ENCODE measurements around the gene HNF4A.

The HNF4A gene

DNA sequence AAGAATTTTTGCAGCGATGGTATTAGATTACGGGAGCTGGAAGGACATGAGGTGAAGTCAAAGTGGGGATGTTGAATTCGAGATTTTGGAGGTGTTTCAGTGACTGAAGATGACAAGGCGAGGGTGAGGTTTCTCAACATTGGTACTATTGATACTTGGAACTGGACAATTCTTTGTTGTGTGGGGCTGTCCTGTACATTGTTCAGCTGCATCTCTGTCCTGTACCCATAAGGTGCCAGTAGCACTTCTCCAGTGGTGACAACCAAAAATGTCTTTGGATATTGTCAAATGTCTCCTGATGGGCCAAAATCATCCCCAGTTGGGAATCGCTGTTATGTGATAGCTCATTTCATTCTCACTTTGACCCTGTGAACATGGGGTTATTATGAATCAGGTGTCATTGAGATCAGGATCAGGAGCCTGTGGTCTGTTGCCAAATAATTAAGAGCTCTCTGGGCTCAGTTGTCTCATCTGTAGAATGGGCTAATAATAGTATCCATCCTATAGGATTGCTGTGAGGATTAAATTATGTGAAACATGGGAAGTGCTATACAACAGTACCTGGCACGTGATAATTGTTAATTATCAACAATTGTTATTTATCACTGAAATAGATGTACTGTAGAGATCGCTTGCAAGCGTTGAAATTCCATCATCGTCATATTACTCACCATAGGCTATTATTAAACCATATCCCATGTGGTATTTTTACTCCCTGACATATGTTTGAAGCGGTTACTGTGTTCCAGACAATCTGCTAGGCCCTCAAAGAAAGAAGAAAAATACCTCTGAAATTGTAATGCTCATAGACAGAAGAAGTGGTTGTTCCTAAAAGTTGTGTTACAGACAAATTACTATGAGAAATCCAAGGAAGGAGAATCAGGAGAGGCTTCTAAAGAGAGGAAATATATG, 71.6 kb downstream of the HNF4A start:
- Histone ChIP-seq H3K4me3 (ENCODE audit: low read length) (no peak overlapping the region), H3K4me1 (ENCODE audit: control insufficient read depth, insufficient read depth, low read length) (no peaks in the 10 kb centered on the region), H3K9me3 (ENCODE audit: control insufficient read depth, low read length) (no peaks in the 10 kb centered on the region), H3K27me3 (ENCODE audit: control insufficient read depth, insufficient read depth, low read length) (no peaks in the 10 kb centered on the region), H3K36me3 (ENCODE audit: control insufficient read depth, insufficient read depth, low read length) (peaks cover 5% of the 10 kb centered on the region), H3K9ac (ENCODE audit: low read length) (no peak overlapping the region)

DNA sequence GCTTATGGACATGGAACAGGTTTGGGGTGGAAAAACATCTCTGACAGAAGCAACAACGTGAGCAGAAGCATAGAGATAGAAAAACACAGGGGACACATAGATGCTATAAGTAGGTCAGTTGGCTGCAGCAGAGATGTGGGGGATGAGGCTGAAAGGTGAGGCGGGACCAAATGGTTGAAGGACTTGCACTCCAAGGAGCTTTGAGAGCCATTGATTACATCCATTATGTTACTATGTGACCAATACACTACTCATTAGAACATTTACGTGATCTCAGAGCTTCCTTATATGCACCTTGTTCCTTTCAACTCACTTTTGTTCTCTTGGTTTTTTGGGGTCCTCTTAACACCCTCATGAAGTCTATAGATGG, 72.3 kb downstream of the HNF4A start:
- Histone ChIP-seq H3K9ac (ENCODE audit: low read length) (no peak overlapping the region), H3K27me3 (ENCODE audit: control insufficient read depth, insufficient read depth, low read length) (no peaks in the 10 kb centered on the region), H3K4me3 (ENCODE audit: low read length) (no peak overlapping the region), H3K4me1 (ENCODE audit: control insufficient read depth, insufficient read depth, low read length) (no peaks in the 10 kb centered on the region), H3K36me3 (ENCODE audit: control insufficient read depth, insufficient read depth, low read length) (peaks cover 5% of the 10 kb centered on the region), H3K9me3 (ENCODE audit: control insufficient read depth, low read length) (no peaks in the 10 kb centered on the region)

DNA sequence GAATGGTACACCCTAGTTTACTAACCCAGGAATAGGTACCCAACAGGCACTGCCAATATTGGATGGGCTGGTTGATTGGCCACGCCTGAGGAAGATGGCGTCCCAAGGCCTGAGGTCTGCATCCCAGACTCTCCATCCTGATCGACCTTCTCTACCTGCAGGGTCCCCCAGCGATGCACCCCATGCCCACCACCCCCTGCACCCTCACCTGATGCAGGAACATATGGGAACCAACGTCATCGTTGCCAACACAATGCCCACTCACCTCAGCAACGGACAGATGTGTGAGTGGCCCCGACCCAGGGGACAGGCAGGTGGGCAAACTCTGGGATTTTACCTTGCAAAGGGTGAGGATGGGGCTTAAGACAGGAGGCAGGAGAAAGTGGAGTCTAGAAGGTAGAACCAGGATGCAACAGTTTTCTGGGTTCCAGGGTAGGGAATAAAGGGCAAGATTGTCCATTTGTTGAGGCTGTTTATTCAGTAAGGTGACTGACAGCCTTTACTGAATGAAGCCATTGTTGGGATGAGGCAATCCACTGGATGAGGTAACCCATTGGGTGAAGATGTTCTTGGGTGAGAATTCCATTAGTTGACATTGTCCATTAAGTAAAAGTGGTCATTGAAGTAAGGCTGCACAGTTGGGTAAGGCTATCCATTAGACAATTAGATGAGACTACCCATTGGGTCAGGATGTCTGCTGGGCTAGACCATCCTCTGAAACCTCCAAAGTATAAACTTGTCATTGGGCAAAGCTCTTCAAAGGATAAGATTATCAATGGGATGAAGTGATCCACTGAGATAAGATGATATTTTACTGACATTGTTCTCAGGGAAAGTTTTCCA, 72.9 kb downstream of the HNF4A start:
- H3K36me3 ChIP-seq (ENCODE audit: control insufficient read depth, insufficient read depth, low read length), result peaks cover 5% of the 10 kb centered on the region
- H3K9me3 ChIP-seq (ENCODE audit: control insufficient read depth, low read length), result no peaks in the 10 kb centered on the region
- no peak overlapping the region for H3K9ac ChIP-seq (ENCODE audit: low read length)
- no peaks in the 10 kb centered on the region for H3K27me3 ChIP-seq (ENCODE audit: control insufficient read depth, insufficient read depth, low read length)
- no peaks in the 10 kb centered on the region for H3K4me1 ChIP-seq (ENCODE audit: control insufficient read depth, insufficient read depth, low read length)
- no peak overlapping the region for H3K4me3 ChIP-seq (ENCODE audit: low read length)

DNA sequence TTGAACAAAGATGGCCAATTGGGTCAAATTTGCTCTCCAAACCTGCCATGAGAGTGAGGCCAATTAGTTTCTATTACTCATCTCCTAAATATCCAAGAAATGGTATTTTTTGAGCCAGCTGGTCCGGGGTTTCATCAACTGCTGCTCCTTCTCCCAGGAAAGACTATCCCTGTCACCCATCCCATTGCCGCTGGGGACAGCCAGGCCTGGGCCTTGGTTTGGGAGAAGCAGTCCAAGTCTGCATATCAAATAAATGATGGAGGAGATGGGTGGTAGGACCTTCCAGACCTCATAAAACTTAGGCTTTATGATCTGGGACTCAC, 73.5 kb downstream of the HNF4A start:
- Histone ChIP-seq H3K27me3 (ENCODE audit: control insufficient read depth, insufficient read depth, low read length) (no peaks in the 10 kb centered on the region), H3K4me3 (ENCODE audit: low read length) (no peak overlapping the region), H3K4me1 (ENCODE audit: control insufficient read depth, insufficient read depth, low read length) (peaks cover 2% of the 10 kb centered on the region), H3K36me3 (ENCODE audit: control insufficient read depth, insufficient read depth, low read length) (peaks cover 5% of the 10 kb centered on the region), H3K9me3 (ENCODE audit: control insufficient read depth, low read length) (no peaks in the 10 kb centered on the region), H3K9ac (ENCODE audit: low read length) (no peak overlapping the region)

DNA sequence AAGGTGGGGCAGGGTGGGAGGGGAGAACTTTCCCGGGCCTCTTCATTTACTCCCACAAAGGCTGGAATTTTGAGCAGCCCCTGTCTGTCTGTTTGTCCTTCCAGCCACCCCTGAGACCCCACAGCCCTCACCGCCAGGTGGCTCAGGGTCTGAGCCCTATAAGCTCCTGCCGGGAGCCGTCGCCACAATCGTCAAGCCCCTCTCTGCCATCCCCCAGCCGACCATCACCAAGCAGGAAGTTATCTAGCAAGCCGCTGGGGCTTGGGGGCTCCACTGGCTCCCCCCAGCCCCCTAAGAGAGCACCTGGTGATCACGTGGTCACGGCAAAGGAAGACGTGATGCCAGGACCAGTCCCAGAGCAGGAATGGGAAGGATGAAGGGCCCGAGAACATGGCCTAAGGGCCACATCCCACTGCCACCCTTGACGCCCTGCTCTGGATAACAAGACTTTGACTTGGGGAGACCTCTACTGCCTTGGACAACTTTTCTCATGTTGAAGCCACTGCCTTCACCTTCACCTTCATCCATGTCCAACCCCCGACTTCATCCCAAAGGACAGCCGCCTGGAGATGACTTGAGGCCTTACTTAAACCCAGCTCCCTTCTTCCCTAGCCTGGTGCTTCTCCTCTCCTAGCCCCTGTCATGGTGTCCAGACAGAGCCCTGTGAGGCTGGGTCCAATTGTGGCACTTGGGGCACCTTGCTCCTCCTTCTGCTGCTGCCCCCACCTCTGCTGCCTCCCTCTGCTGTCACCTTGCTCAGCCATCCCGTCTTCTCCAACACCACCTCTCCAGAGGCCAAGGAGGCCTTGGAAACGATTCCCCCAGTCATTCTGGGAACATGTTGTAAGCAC, 74.1 kb downstream of the HNF4A start:
- H3K9ac ChIP-seq (ENCODE audit: low read length), result no peak overlapping the region
- H3K4me1 ChIP-seq (ENCODE audit: control insufficient read depth, insufficient read depth, low read length), result peaks cover 9% of the 10 kb centered on the region
- peaks cover 5% of the 10 kb centered on the region for H3K36me3 ChIP-seq (ENCODE audit: control insufficient read depth, insufficient read depth, low read length)
- no peak overlapping the region for H3K4me3 ChIP-seq (ENCODE audit: low read length)
- H3K27me3 ChIP-seq (ENCODE audit: control insufficient read depth, insufficient read depth, low read length), result no peaks in the 10 kb centered on the region
- no peaks in the 10 kb centered on the region for H3K9me3 ChIP-seq (ENCODE audit: control insufficient read depth, low read length)

DNA sequence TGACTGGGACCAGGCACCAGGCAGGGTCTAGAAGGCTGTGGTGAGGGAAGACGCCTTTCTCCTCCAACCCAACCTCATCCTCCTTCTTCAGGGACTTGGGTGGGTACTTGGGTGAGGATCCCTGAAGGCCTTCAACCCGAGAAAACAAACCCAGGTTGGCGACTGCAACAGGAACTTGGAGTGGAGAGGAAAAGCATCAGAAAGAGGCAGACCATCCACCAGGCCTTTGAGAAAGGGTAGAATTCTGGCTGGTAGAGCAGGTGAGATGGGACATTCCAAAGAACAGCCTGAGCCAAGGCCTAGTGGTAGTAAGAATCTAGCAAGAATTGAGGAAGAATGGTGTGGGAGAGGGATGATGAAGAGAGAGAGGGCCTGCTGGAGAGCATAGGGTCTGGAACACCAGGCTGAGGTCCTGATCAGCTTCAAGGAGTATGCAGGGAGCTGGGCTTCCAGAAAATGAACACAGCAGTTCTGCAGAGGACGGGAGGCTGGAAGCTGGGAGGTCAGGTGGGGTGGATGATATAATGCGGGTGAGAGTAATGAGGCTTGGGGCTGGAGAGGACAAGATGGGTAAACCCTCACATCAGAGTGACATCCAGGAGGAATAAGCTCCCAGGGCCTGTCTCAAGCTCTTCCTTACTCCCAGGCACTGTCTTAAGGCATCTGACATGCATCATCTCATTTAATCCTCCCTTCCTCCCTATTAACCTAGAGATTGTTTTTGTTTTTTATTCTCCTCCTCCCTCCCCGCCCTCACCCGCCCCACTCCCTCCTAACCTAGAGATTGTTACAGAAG, 75.0 kb downstream of the HNF4A start:
- H3K9me3 ChIP-seq (ENCODE audit: control insufficient read depth, low read length), result no peaks in the 10 kb centered on the region
- no peaks in the 10 kb centered on the region for H3K27me3 ChIP-seq (ENCODE audit: control insufficient read depth, insufficient read depth, low read length)
- no peak overlapping the region for H3K4me3 ChIP-seq (ENCODE audit: low read length)
- H3K36me3 ChIP-seq (ENCODE audit: control insufficient read depth, insufficient read depth, low read length), result peaks cover 5% of the 10 kb centered on the region
- no peak overlapping the region for H3K9ac ChIP-seq (ENCODE audit: low read length)
- H3K4me1 ChIP-seq (ENCODE audit: control insufficient read depth, insufficient read depth, low read length), result peaks cover 17% of the 10 kb centered on the region

DNA sequence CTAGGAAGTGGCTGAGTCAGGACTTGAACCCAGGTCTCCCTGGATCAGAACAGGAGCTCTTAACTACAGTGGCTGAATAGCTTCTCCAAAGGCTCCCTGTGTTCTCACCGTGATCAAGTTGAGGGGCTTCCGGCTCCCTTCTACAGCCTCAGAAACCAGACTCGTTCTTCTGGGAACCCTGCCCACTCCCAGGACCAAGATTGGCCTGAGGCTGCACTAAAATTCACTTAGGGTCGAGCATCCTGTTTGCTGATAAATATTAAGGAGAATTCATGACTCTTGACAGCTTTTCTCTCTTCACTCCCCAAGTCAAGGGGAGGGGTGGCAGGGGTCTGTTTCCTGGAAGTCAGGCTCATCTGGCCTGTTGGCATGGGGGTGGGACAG, 75.6 kb downstream of the HNF4A start:
- Histone ChIP-seq H3K4me3 (ENCODE audit: low read length) (no peak overlapping the region), H3K4me1 (ENCODE audit: control insufficient read depth, insufficient read depth, low read length) (peaks cover 24% of the 10 kb centered on the region), H3K9ac (ENCODE audit: low read length) (no peak overlapping the region), H3K9me3 (ENCODE audit: control insufficient read depth, low read length) (no peaks in the 10 kb centered on the region), H3K27me3 (ENCODE audit: control insufficient read depth, insufficient read depth, low read length) (no peaks in the 10 kb centered on the region), H3K36me3 (ENCODE audit: control insufficient read depth, insufficient read depth, low read length) (peaks cover 5% of the 10 kb centered on the region)

DNA sequence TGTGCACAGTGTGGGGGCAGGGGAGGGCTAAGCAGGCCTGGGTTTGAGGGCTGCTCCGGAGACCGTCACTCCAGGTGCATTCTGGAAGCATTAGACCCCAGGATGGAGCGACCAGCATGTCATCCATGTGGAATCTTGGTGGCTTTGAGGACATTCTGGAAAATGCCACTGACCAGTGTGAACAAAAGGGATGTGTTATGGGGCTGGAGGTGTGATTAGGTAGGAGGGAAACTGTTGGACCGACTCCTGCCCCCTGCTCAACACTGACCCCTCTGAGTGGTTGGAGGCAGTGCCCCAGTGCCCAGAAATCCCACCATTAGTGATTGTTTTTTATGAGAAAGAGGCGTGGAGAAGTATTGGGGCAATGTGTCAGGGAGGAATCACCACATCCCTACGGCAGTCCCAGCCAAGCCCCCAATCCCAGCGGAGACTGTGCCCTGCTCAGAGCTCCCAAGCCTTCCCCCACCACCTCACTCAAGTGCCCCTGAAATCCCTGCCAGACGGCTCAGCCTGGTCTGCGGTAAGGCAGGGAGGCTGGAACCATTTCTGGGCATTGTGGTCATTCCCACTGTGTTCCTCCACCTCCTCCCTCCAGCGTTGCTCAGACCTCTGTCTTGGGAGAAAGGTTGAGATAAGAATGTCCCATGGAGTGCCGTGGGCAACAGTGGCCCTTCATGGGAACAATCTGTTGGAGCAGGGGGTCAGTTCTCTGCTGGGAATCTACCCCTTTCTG, 76.2 kb downstream of the HNF4A start:
- Histone ChIP-seq H3K27me3 (ENCODE audit: control insufficient read depth, insufficient read depth, low read length) (no peaks in the 10 kb centered on the region), H3K4me3 (ENCODE audit: low read length) (no peak overlapping the region), H3K36me3 (ENCODE audit: control insufficient read depth, insufficient read depth, low read length) (peaks cover 5% of the 10 kb centered on the region), H3K9ac (ENCODE audit: low read length) (no peak overlapping the region), H3K4me1 (ENCODE audit: control insufficient read depth, insufficient read depth, low read length) (peaks cover 29% of the 10 kb centered on the region), H3K9me3 (ENCODE audit: control insufficient read depth, low read length) (no peaks in the 10 kb centered on the region)

DNA sequence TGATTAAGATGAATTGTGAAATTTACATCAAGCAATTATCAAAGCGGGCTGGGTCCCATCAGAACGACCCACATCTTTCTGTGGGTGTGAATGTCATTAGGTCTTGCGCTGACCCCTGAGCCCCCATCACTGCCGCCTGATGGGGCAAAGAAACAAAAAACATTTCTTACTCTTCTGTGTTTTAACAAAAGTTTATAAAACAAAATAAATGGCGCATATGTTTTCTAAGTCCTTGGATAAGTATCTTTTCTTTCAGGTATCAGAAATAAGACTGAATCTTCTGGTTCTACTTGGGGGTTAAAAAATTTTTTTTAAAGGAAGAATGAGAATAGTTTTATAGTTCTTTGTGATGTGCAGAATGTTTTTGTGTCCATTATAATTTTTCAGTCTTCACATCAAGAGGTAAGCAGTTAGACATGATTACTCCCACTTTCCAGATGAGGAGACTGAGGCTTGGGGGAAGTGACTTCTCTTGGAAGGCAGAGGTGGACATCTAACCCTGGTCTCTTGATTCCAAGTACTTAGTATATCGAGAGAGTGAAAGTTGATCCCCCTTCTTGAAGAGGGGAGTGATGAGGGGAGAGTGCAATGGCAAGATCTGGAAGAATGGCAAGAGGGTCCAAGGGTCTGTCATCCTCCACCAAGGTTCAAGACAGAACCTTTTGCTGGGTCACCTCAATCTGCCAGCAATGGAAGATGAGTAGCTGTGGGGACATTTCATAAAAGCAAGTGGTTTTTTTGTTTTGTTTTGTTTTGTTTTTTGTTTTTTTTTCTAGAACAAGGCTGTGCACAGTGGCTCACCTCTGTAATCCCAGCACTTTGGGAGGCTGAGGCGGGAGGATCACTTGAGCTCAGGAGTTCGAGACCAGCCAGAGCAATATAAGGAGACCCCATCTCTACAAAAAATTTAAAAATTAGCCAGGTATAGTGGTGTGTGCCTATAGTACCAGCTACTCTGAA, 77.4 kb downstream of the HNF4A start:
- Histone ChIP-seq H3K4me1 (ENCODE audit: control insufficient read depth, insufficient read depth, low read length) (peaks cover 35% of the 10 kb centered on the region), H3K27me3 (ENCODE audit: control insufficient read depth, insufficient read depth, low read length) (no peaks in the 10 kb centered on the region), H3K4me3 (ENCODE audit: low read length) (no peak overlapping the region), H3K9ac (ENCODE audit: low read length) (no peak overlapping the region), H3K36me3 (ENCODE audit: control insufficient read depth, insufficient read depth, low read length) (peaks cover 5% of the 10 kb centered on the region), H3K9me3 (ENCODE audit: control insufficient read depth, low read length) (no peaks in the 10 kb centered on the region)

DNA sequence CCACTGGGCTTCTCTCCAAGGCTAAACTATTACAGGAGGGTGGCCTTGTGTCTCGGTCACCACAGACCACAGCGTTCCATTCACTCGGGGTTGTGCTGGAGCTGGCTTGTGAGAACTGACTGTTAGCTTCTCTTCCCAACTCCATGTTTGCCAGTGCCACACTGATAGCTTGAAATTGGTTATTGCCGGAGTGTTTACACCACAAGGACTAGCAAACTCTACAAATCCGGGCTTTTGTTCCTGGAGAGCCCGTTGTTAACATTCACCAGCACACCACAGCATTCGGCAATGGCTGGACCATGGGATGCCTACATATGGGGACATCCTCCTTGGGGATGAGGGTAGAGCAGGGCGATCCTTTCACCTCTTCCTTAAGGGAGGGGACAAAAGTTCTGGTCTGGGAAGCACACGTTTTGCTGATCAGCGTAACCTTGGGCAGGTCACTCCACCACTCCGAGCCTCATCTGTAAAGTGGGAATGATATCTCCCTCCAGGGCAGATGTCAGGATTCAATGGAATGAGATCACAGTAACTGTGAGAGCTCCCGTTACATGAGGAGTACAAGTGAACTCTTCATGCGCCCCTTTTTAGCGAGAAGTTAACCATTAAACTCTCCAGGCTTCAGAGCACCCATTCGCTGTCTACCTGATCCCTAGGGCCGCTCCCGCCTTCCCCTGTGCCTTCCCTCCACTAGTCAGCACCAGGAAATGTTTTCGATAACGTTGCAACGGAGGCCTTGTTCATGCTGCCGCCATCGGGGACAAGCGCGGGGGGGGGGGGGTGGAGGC, 78.4 kb downstream of the HNF4A start:
- Histone ChIP-seq H3K9ac (ENCODE audit: low read length) (peak overlapping the region; percentile 47), H3K4me3 (ENCODE audit: low read length) (no peak overlapping the region), H3K27me3 (ENCODE audit: control insufficient read depth, insufficient read depth, low read length) (no peaks in the 10 kb centered on the region), H3K36me3 (ENCODE audit: control insufficient read depth, insufficient read depth, low read length) (no peaks in the 10 kb centered on the region), H3K9me3 (ENCODE audit: control insufficient read depth, low read length) (no peaks in the 10 kb centered on the region), H3K4me1 (ENCODE audit: control insufficient read depth, insufficient read depth, low read length) (peaks cover 35% of the 10 kb centered on the region)
